B cell (primary cell): ENCODE data around the gene NKG7. TPM values are rescaled to one million over a fixed set of nuclear protein-coding genes. Genes with fewer than 3 reads are reported as not detected.

Source experiments
- ATAC-seq: fragments of 200-7000 bp; cut with Tn5 transposase; one replicate; pipeline ENCODE4 v1.10.0; 2021; ENCODE audit warnings: low read depth, mild to moderate bottlenecking, moderate number of reproducible peaks, moderate library complexity
- CTCF ChIA-PET: fragments of 350-600 bp; sonication (Branson Sonifier 250); formaldehyde crosslinking; loops from one replicate; lab custom pipeline; 2021; ENCODE audit warnings: antibody characterized with exemption, inconsistent platforms; lab: Charles Lee
- POLR2A ChIA-PET: fragments of 350-600 bp; sonication (Branson Sonifier 250); formaldehyde crosslinking; loops from one replicate; lab custom pipeline; 2021; ENCODE audit warnings: antibody characterized with exemption; lab: Charles Lee
- DNase-seq: peaks from one replicate; pipeline ENCODE4 v3.0.0; 2013
- H2AFZ ChIP-seq: 2 replicates; pipeline ENCODE4 v1.6.1; 2012; ENCODE audit warnings: mild to moderate bottlenecking, low read depth, low read length; ENCODE audit not compliant: insufficient read depth, poor library complexity, severe bottlenecking
- H3K27ac ChIP-seq, 2 donors: 1 replicate in 1 of 2; 2 replicates in 1 of 2; pipeline ENCODE4 v1.5.1; 2012 to 2013; ENCODE audit warnings: low read length in 2 of 2, mild to moderate bottlenecking in 2 of 2, moderate library complexity in 1 of 2
- H3K27me3 ChIP-seq, 4 experiments: fragments of 200-600 bp in 1 of 4; sonication (generic) in 1 of 4; replicated peaks in 1 of 4; 1 replicate in 2 of 4; 2 replicates in 2 of 4; pipeline versions ENCODE4 v1.6.1 to v1.7.0; 2013 to 2016; ENCODE audit warnings: low read length in 3 of 4, mild to moderate bottlenecking in 2 of 4, mixed read lengths in 1 of 4, moderate library complexity in 1 of 4; ENCODE audit not compliant: insufficient read depth in 4 of 4, control insufficient read depth in 3 of 4; ENCODE audit errors: control extremely low read depth in 1 of 4
- H3K36me3 ChIP-seq, 2 experiments: replicated peaks in 1 of 2; 1 replicate in 1 of 2; 2 replicates in 1 of 2; pipeline versions ENCODE4 v1.6.1 to v1.7.1; 2013; ENCODE audit warnings: low read length in 1 of 2; ENCODE audit not compliant: insufficient read depth in 2 of 2, control insufficient read depth in 1 of 2; ENCODE audit errors: control extremely low read depth in 1 of 2, extremely low read depth in 1 of 2
- H3K4me1 ChIP-seq, 2 donors: fragments of 200-600 bp in 1 of 2; sonication (generic) in 1 of 2; 1 replicate in 1 of 2; 2 replicates in 1 of 2; pipeline versions ENCODE4 v1.5.1 to v1.6.1; 2013 to 2017; ENCODE audit warnings: low read length in 2 of 2; ENCODE audit not compliant: control insufficient read depth in 2 of 2, insufficient read depth in 2 of 2
- H3K4me2 ChIP-seq: replicated peaks from 2 replicates; pipeline ENCODE3; 2012; ENCODE audit warnings: mild to moderate bottlenecking, low read depth, low read length; ENCODE audit not compliant: poor library complexity, severe bottlenecking
- H3K4me3 ChIP-seq, 5 experiments: fragments of 200-600 bp in 1 of 5; sonication (generic) in 1 of 5; 1 replicate in 3 of 5; 2 replicates in 2 of 5; pipeline versions ENCODE4 v1.5.1 to v1.7.0; 2011 to 2016; ENCODE audit warnings: low read length in 4 of 5, mild to moderate bottlenecking in 4 of 5, low read depth in 2 of 5, control low read depth in 1 of 5, moderate library complexity in 1 of 5; ENCODE audit not compliant: insufficient read depth in 1 of 5; ENCODE audit errors: control extremely low read depth in 1 of 5, extremely low read depth in 1 of 5
- H3K79me2 ChIP-seq: fragments of 200-600 bp; sonication (generic); one replicate; pipeline ENCODE4 v1.6.0; 2016; ENCODE audit warnings: low read length; ENCODE audit not compliant: control insufficient read depth, insufficient read depth
- H3K9ac ChIP-seq: fragments of 200-600 bp; sonication (generic); 2 replicates; pipeline ENCODE4 v1.6.1; 2017; ENCODE audit warnings: mild to moderate bottlenecking, low read length, moderate library complexity
- H3K9me3 ChIP-seq, 3 donors: one replicate each; pipeline versions ENCODE4 v1.6.1 to v1.7.1; 2013; ENCODE audit warnings: low read length in 2 of 3; ENCODE audit not compliant: control insufficient read depth in 2 of 3, insufficient read depth in 1 of 3; ENCODE audit errors: control extremely low read depth in 1 of 3
- H4K20me1 ChIP-seq: 2 replicates; pipeline ENCODE4 v1.6.0; 2012; ENCODE audit warnings: mild to moderate bottlenecking, low read length; ENCODE audit not compliant: insufficient read depth, control insufficient read depth, poor library complexity, severe bottlenecking
- H3K27ac Mint-ChIP-seq: one replicate; pipeline ENCODE4 v1.8.0; 2021; ENCODE audit warnings: mixed read lengths
- H3K27me3 Mint-ChIP-seq: one replicate; pipeline ENCODE4 v1.8.0; 2021; ENCODE audit warnings: mixed read lengths
- H3K4me1 Mint-ChIP-seq: one replicate; pipeline ENCODE4 v1.8.0; 2021; ENCODE audit warnings: mixed read lengths
- H3K4me3 Mint-ChIP-seq: one replicate; pipeline ENCODE4 v1.8.0; 2021; ENCODE audit warnings: mixed read lengths
- H3K9me3 Mint-ChIP-seq: one replicate; pipeline ENCODE4 v1.8.0; 2022; ENCODE audit warnings: mixed read lengths; ENCODE audit not compliant: insufficient read depth
- CTCF ChIP-seq: fragments of 200-600 bp; IDR thresholded peaks from one replicate; pipeline ENCODE4 v1.8.0; 2022; ENCODE audit warnings: antibody characterized with exemption, mild to moderate bottlenecking
- EZH2 ChIP-seq: IDR thresholded peaks from 2 replicates; pipeline ENCODE4 v1.6.1; 2012; ENCODE audit warnings: borderline replicate concordance, low read depth, mild to moderate bottlenecking, moderate library complexity, low read length; ENCODE audit not compliant: insufficient read depth, poor library complexity, severe bottlenecking
- WGBS: methylation state at CpG from one replicate; pipeline ENCODE4 v1.1.5; 2013; ENCODE audit warnings: missing lambda C conversion rate; ENCODE audit not compliant: insufficient coverage; 5-methylcytosine and 5-hydroxymethylcytosine counted together
- intact Hi-C: fragments of 100-400 bp; cut with micrococcal nuclease; formaldehyde crosslinking; loops from one replicate; pipeline ENCODE4 v1.10.0; 2022
- polyA plus RNA-seq: library from polyadenylated mRNA; depleted of rRNA; stranded (reverse); fragments of >200 nt; gene quantifications from 2 replicates; pipeline ENCODE4 v1.2.3, GENCODE V29; 2012
- total RNA-seq, 2 donors: library from RNA; stranded (reverse); fragments of 120-200 nt in 1 of 2; gene quantifications; 1 replicate in 1 of 2; 2 replicates in 1 of 2; pipeline versions ENCODE4 v1.2.3 to v1.2.4, GENCODE V29; 2013 to 2022

Gene NKG7
- total and polyA plus RNA-seq, 2 donors (not counting 1 experiment from before 2014, with no cell fraction given), result 1.9 to 6.6 TPM

GRCh38 chr19:51422053-51422448 is 49.6 kb upstream of the NKG7 start:
- H3K27me3 ChIP-seq, result peaks cover 0 to 15% (median 3%) of the 10 kb centered on the region in 4 experiments
- Mint-ChIP-seq H3K4me3 (peak overlapping the region; percentile 39), H3K27ac (no peak overlapping the region), H3K9me3 (no peaks in the 10 kb centered on the region), H3K27me3 (peaks cover 10% of the 10 kb centered on the region), H3K4me1 (peaks cover 29% of the 10 kb centered on the region)
- H3K4me2 ChIP-seq, result peak overlapping the region; percentile 56
- DNase-seq (peak; percentile 87), ATAC-seq (peak; percentile 39)
- intact Hi-C loops, result loop anchor here (1.0 to 10.0 kb wide), 2 partner anchors 17 to 93 kb away; no protein-coding TSS in a partner anchor
- no peak overlapping the region for H2AFZ ChIP-seq
- 1% methylated on average over 16 of the region's 19 CpGs for WGBS
- POLR2A ChIA-PET, result interaction anchor here (0.6 to 0.7 kb wide), 2 partner anchors 19 to 62 kb away, joined by 3 to 7 read pairs; no protein-coding TSS in a partner anchor
- H3K9me3 ChIP-seq, result peaks cover 0 to 6% (median 0%) of the 10 kb centered on the region in 3 donors
- CTCF ChIA-PET, result interaction anchor here (0.5 to 6.6 kb wide), 20 partner anchors 8 to 239 kb away, joined by 3 to 112 read pairs (median 6); partner anchors contain the start of gene VSIG10L
- H3K79me2 ChIP-seq, result no peaks in the 10 kb centered on the region
- H4K20me1 ChIP-seq, result no peaks in the 10 kb centered on the region
- no peaks in the 10 kb centered on the region for H3K36me3 ChIP-seq
- no peak overlapping the region for H3K4me3 ChIP-seq
- TF ChIP-seq CTCF (peak; percentile 99), EZH2 (no peak)
- H3K4me1 ChIP-seq, result peaks cover 19 to 33% of the 10 kb centered on the region in 2 donors
- no peak overlapping the region for H3K9ac ChIP-seq
- H3K27ac ChIP-seq, result no peak overlapping the region
